NCI-H128 (cell line): Measurements from ENCODE around the gene MBP.

Source experiments
- DNase-seq: peaks from one replicate; lab custom pipeline; 2025; ENCODE audit not compliant: unreplicated experiment; lab: John Stamatoyannopoulos, UW

MBP gene

DNA sequence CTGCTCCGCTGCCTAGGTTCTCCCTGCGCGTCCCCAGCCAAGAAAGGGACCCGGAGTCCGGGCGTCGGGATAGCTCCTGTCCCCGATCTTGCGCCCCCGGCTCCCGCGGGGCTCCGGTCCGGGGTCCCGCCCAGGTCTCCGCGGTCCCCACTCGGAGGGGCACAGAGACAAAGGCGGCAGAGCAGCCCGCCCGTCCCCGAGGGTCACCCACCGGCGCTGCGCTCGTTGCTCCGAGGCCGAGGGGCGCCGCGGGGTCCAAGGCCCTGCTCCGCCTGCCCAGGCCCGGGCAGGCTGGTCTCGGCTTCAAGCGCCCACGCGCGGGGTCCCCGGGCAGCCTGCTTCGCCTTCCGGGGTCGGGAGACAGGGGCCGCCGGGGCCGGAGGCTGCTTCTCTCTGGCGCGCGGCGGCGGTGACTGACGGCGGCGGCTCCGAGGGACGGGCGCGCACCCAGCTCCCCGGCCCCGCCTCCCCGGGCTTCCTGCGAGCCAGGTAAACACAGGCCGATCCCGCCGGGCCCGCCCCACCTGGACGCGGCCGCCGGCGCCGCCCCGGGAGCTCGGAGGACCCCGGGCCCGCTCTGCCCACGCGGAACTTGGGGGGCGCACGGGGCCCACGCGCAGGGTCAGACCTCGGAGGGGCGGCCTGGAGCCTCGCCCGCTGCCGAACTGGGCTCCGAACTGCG lies at the start of gene MBP:
Gene MBP, minus strand, starts transcription at position 415 of the 682 bp plus-strand sequence. CDS start 27,522 bp downstream, outside the sequence.
- peak; percentile 37 for DNase-seq

- no peak for DNase-seq
Observed at GRCh38 chr18:77181950-77182707, 49.5 kb upstream of the MBP start.

DNA sequence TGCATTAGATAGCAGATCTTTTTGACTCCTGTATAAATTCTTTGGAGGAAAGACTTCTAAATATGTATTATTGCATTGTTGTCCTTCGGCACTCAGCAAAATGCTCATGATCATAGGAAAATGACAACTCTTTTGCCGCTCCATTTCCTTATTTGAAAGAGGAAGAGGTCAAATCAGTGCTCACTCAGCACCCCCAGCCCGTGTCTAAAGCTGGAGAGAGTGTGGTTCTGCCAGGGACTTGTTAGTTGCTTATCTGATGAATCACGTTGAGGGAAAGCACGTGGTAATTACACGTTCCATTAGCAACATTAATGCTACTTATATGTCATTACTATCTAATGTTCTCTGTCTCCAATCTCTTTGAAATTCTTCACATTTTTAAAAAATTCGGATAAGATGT lies 46.0 kb upstream of the MBP start:
- DNase-seq, result no peak

GRCh38 chr18:77177009-77177408 lies 44.4 kb upstream of the MBP start:
- DNase-seq, result no peak

- DNase-seq, result no peak
Observed at GRCh38 chr18:77173275-77174030, 40.9 kb upstream of the MBP start.

- DNase-seq, result no peak
Observed at GRCh38 chr18:77170890-77171410, 38.4 kb upstream of the MBP start.

- no peak for DNase-seq
Observed at GRCh38 chr18:77168811-77169311, 36.3 kb upstream of the MBP start.

- DNase-seq, result no peak
Observed at GRCh38 chr18:77167251-77167650, 34.7 kb upstream of the MBP start.

- no peak for DNase-seq
Observed at GRCh38 chr18:77166523-77166922, 33.9 kb upstream of the MBP start.

- DNase-seq, result no peak
Observed at GRCh38 chr18:77165503-77166188, 33.1 kb upstream of the MBP start.

DNA sequence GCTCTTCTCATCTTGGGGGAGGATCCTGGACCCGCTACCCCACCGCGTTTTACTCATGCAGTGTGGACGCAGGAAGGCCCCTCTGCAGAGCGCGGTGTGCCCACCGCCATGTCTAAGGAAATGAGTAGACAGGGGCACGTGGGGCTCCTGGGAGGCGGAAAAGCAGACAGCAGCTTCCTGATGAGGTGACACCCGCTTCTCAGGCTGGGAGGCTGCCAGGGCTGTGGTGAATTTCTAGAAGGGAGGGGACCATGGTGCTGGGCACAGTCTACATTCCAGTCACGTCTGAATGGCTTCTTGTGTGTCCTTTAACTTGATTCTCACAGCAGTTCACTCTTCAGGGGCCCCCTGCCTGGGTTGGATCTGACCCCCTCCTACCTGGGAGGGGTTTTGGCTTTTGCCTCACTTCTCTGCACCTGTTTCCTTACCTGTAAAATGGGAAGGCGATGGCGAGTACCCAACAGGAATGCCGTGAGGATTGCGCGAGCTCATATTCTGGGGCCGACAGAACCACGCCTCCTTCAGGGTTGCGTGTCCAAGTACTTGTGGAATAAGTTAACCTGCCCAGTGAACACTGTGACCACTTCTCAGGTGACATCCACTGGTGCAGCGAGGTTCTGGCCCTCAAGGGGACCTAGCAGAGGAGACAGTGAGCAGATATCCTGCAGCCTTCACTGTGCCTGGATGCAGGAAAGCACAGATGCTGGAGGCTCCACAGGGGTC lies 32.3 kb upstream of the MBP start:
- DNase-seq, result no peak

GRCh38 chr18:77164026-77164425 lies 31.4 kb upstream of the MBP start:
- no peak for DNase-seq

DNA sequence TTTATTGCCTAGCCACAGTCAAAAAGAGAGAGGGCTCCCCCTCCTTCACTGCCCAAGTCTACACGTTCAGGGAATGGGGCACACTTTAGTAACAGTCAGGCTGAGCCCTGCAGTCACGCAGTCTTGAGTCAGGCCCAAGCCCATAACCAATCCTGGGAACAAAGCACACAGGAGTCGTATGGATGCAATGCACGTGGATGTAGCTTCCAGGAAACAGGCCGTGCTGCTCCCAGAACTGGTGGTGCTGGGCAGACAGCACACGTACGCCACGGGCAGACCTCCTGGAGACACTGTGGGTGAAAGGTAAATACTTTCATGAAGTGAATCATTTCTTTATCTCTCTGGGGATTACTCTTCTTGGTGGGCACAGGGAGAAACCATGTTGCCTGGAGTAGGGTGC lies 30.0 kb upstream of the MBP start:
- no peak for DNase-seq

DNA sequence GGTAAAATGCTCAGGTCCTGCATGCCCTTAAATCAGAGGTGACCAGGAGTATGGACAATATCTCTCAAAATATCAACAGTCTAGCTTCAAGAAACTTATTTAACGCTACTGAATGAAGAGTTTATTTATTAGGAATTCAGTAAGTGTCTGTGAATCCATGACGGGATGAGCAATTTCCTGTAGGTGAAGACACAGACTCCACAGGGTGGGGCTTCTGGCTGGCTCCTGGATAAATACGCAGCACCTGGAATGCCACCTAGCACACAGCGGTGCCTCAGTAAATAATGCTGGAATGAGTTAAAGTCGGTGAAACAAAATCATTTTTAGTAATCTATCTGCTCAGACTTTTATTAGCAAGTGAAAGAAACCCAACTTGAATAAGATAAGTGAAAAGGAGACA lies 29.4 kb upstream of the MBP start:
- DNase-seq, result no peak

DNA sequence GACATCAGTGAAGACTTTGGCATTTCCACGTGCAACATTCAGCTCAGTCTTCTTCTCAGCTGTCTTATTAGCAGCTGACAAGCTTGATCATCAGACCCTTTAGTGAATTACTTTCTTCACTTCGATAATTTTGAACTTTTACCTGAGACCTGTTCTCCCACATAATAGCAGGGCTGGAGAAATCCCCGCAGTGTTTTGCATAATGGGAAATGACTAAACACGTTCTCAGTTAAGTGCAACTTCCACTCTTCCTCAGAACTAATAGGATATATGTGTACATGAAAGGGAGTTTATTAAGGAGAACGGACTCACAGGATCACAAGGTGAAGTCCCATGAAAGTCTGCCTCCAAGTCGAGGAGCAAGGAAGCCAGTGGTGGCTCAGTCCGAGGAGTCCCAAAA lies 28.8 kb upstream of the MBP start:
- DNase-seq, result no peak

DNA sequence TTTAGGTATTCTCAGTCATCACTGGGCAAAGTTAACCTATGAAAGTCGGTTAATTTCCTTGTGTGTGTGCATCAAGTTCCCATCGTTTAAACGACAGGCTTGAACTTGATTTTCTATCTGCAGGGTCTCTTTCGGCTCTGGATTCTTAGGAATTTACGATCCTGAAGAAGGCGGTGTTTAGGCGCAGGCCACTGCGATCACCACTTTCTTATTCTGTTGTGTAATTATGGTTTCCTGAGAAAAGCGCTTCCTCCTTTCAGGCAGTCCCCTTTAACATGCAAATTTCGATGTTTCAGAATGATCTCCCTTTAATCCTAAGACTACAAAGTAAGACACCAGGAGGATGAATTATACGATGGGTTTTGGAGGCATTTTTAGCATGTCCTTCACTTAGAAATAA lies 27.9 kb upstream of the MBP start:
- no peak for DNase-seq

GRCh38 chr18:77157312-77157711 lies 24.7 kb upstream of the MBP start:
- no peak for DNase-seq

DNA sequence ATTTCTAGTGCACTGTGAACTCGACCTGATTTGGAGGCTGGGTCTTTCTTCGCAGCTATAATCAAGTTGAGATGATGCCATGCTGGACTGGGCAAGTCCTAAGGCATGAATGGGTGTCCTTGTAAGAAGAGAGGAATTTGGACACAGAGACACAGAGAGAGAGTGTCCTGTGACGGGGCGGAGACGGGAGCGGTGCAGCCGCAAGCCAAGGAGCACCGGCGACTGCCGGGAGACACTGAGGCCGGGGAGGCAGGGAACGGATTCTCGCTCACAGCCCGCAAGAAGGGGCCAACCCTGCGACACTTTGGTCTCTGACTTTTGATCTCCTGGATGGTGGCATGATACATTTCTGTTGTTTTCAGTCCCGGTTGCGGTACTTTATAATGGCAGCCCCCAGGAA lies 22.4 kb upstream of the MBP start:
- DNase-seq, result no peak

GRCh38 chr18:77153404-77153803 lies 20.8 kb upstream of the MBP start:
- DNase-seq, result no peak

GRCh38 chr18:77151772-77152520 lies 19.4 kb upstream of the MBP start:
- DNase-seq, result no peak
